Calu3 (cell line): ENCODE data around the gene HTR2C. TPM values are rescaled to one million over a fixed set of nuclear protein-coding genes. Genes with fewer than 3 reads are reported as not detected.
"Not testable (repeated sequence)": the region's sequence is repeated elsewhere in the genome, so short reads cannot be mapped to it uniquely, and the experiment has no call there.

Experiments
- BruUV-seq: library from RNA; stranded (reverse); fragments of 400-500 nt; replicated peaks from 2 replicates; lab custom pipeline; 2021; lab: Mats Ljungman, UMichigan
- CTCF ChIA-PET: fragments of 300-600 bp; sonication (Branson Sonifier 250); formaldehyde crosslinking; loops from one replicate; lab custom pipeline; 2022; ENCODE audit warnings: antibody characterized with exemption; lab: Charles Lee
- DNase-seq: peaks from one replicate; pipeline ENCODE4 v3.0.0; 2022
- H3K27ac Mint-ChIP-seq: one replicate; pipeline ENCODE4 v1.8.0; 2022; ENCODE audit warnings: mixed read lengths; ENCODE audit not compliant: unreplicated experiment
- H3K27me3 Mint-ChIP-seq: one replicate; pipeline ENCODE4 v1.8.0; 2022; ENCODE audit warnings: mixed read lengths; ENCODE audit not compliant: unreplicated experiment
- H3K36me3 Mint-ChIP-seq: one replicate; pipeline ENCODE4 v1.8.0; 2022; ENCODE audit warnings: mild to moderate bottlenecking, moderate library complexity, mixed read lengths; ENCODE audit not compliant: insufficient read depth, unreplicated experiment
- H3K4me1 Mint-ChIP-seq: one replicate; pipeline ENCODE4 v1.8.0; 2022; ENCODE audit warnings: mild to moderate bottlenecking, low read depth, mixed read lengths; ENCODE audit not compliant: unreplicated experiment
- H3K4me3 Mint-ChIP-seq: one replicate; pipeline ENCODE4 v1.8.0; 2022; ENCODE audit warnings: mild to moderate bottlenecking, low read depth, moderate library complexity, mixed read lengths; ENCODE audit not compliant: unreplicated experiment
- H3K9me3 Mint-ChIP-seq: one replicate; pipeline ENCODE4 v1.8.0; 2022; ENCODE audit warnings: low read depth, mixed read lengths; ENCODE audit not compliant: unreplicated experiment
- intact Hi-C: fragments of 100-400 bp; cut with micrococcal nuclease; formaldehyde crosslinking; loops from one replicate; pipeline ENCODE4 v1.10.0; 2022; ENCODE audit not compliant: unreplicated experiment
- total RNA-seq: library from RNA; stranded (reverse); gene quantifications from 2 replicates; pipeline ENCODE4 v1.2.3, GENCODE V29; 2022
- TF ChIP-seq, protein P1 (sequence below): fragments of 200-600 bp; IDR thresholded peaks from one replicate; pipeline ENCODE4 v1.8.0; 2022; ENCODE audit warnings: antibody characterized with exemption; ENCODE audit not compliant: unreplicated experiment

Gene HTR2C
- total RNA-seq, 1 experiment from 2014 or later = not detected

DNA sequence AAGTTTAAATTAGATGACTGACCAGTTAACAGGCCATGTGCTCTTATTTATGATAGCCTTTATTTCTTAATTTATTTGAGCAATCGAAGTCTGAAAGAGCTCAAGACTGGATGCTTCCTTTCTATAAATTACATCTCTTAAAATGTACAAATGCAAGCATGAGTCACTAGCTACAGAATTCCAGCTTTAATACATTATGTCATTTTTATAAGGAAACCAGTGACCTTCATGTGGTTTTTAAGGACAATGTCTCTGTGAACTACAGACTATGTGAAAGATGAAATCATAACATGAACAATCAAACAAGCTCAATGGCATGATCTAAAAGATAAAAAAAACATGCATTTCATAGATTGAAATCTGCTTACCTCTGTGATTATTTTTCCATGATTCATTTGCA, 15.4 kb downstream of the HTR2C start:
- Mint-ChIP-seq H3K27ac (no peak overlapping the region), H3K4me3 (no peak overlapping the region), H3K27me3 (no peaks in the 10 kb centered on the region), H3K36me3 (no peaks in the 10 kb centered on the region), H3K9me3 (no peaks in the 10 kb centered on the region), H3K4me1 (no peaks in the 10 kb centered on the region)
- intact Hi-C loops = no loop called here
- no TSS peak for BruUV-seq
- DNase-seq = no peak
- CTCF ChIA-PET = no interaction called here
- TF ChIP-seq, protein P1, sequence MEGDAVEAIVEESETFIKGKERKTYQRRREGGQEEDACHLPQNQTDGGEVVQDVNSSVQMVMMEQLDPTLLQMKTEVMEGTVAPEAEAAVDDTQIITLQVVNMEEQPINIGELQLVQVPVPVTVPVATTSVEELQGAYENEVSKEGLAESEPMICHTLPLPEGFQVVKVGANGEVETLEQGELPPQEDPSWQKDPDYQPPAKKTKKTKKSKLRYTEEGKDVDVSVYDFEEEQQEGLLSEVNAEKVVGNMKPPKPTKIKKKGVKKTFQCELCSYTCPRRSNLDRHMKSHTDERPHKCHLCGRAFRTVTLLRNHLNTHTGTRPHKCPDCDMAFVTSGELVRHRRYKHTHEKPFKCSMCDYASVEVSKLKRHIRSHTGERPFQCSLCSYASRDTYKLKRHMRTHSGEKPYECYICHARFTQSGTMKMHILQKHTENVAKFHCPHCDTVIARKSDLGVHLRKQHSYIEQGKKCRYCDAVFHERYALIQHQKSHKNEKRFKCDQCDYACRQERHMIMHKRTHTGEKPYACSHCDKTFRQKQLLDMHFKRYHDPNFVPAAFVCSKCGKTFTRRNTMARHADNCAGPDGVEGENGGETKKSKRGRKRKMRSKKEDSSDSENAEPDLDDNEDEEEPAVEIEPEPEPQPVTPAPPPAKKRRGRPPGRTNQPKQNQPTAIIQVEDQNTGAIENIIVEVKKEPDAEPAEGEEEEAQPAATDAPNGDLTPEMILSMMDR = no peak

DNA sequence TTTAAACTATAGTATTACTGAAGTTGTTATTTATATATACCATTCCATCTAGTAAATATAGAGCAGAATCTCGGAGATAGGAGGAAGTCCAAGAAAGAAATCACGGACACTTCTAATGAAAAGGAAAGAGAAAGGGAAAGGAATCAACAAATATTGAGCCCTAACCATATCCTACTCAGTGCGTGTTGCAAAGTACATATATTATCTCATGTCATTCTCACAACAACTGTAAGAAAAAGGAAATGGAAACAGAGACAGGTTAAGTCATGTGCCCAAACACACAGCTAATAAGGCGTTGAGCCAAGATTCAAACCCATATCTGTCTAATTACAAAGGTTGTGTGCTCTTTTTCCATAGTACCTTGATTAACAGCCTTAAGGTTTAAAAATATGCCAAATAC, 16.0 kb downstream of the HTR2C start:
- TF ChIP-seq, protein P1 = no peak
- H3K4me1 Mint-ChIP-seq = no peaks in the 10 kb centered on the region
- BruUV-seq = no TSS peak
- H3K27me3 Mint-ChIP-seq = no peaks in the 10 kb centered on the region
- H3K36me3 Mint-ChIP-seq = no peaks in the 10 kb centered on the region
- intact Hi-C loops = no loop called here
- no peak overlapping the region for H3K4me3 Mint-ChIP-seq
- H3K27ac Mint-ChIP-seq = no peak overlapping the region
- DNase-seq = no peak
- CTCF ChIA-PET = no interaction called here
- H3K9me3 Mint-ChIP-seq = no peaks in the 10 kb centered on the region

- H3K27ac Mint-ChIP-seq, H3K36me3 Mint-ChIP-seq, H3K9me3 Mint-ChIP-seq, H3K4me3 Mint-ChIP-seq, intact Hi-C loops, DNase-seq, H3K4me1 Mint-ChIP-seq, BruUV-seq: not testable (repeated sequence)
- H3K27me3 Mint-ChIP-seq = peaks cover 14% of the 10 kb centered on the region
- CTCF ChIA-PET = interaction anchor here (0.9 kb wide), 1 partner anchor 13 kb away, joined by 3 read pairs; no protein-coding TSS in a partner anchor
Observed at GRCh38 chrX:114606619-114607018, 22.7 kb downstream of the HTR2C start.

DNA sequence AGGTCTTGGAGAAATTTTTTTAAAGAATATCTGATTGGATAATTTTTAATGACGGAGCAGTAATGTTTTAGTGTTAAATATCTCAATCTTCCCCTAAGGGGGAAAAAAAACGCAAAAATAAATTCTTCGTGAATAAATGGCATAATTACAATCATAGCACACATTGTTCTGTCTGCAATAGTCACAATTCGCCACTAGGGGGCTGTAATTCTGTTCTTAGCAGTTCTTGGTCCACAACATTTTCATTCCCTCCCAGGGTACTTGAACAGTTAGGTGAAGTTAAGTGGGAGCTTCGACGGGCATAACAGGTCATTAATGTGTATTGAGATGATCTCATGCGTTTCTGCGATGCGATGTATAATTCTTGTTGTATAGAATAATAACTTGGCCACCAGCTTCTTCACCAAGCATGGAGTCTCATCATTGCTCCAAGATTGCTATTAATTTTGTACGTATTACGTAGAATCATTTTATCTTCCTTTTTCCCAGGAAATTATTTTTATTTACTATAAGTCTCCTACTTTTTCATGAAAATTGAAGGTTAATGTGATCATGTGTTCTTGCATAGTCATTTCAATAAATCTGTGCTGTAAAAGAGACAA, 27.2 kb downstream of the HTR2C start:
- H3K4me1 Mint-ChIP-seq = no peaks in the 10 kb centered on the region
- H3K9me3 Mint-ChIP-seq = no peaks in the 10 kb centered on the region
- H3K4me3 Mint-ChIP-seq = no peak overlapping the region
- H3K36me3 Mint-ChIP-seq = peaks cover 5% of the 10 kb centered on the region
- BruUV-seq = no TSS peak
- CTCF ChIA-PET = no interaction called here
- peaks cover 5% of the 10 kb centered on the region for H3K27me3 Mint-ChIP-seq
- DNase-seq = peak; percentile 31
- TF ChIP-seq, protein P1 = peak; percentile 15
- no peak overlapping the region for H3K27ac Mint-ChIP-seq
- intact Hi-C loops = loop anchor here (1.0 to 5.0 kb wide), 2 partner anchors 348 to 536 kb away; no protein-coding TSS in a partner anchor

DNA sequence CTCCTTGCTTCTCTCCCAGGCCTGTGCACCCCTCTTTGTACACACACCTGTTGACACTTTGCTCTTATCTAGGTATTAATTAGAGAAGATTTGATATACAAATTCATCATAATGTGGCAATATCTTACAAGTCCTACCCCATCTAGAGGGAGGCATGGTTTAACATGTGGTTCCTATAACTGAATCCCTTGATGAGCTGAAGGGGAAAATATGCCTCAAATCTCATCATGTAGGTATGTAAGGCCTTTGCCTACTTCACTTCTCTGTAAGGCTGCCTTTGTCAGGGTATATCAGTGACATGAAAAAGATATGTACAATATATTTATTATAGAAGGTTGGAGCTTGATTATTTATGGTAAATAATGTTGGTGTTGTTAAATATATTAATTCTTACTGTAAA, 31.9 kb downstream of the HTR2C start:
- BruUV-seq = no TSS peak
- Mint-ChIP-seq H3K27me3 (no peaks in the 10 kb centered on the region), H3K4me1 (no peaks in the 10 kb centered on the region), H3K4me3 (no peak overlapping the region), H3K27ac (no peak overlapping the region), H3K9me3 (no peaks in the 10 kb centered on the region), H3K36me3 (no peaks in the 10 kb centered on the region)
- intact Hi-C loops = no loop called here
- DNase-seq = no peak
- CTCF ChIA-PET = no interaction called here
- TF ChIP-seq, protein P1 = no peak
